AG09309 (cell line): ENCODE measurements around the gene RPGRIP1.

Source experiments
- DNase-seq: peaks from one replicate; pipeline ENCODE4 v3.0.0-alpha.2; 2010; ENCODE audit warnings: low read depth
- H3K4me3 ChIP-seq: 2 replicates; pipeline ENCODE4 v1.5.1; 2011; ENCODE audit warnings: mild to moderate bottlenecking, low read depth, low read length, moderate library complexity; ENCODE audit not compliant: control insufficient read depth
- CTCF ChIP-seq: IDR thresholded peaks from 2 replicates; pipeline ENCODE4 v1.5.1; 2011; ENCODE audit warnings: mild to moderate bottlenecking, low read depth, low read length, inconsistent platforms; ENCODE audit not compliant: insufficient read depth, control insufficient read depth; ENCODE audit errors: missing control alignments

Gene RPGRIP1

GRCh38 chr14:21258005-21258888 lies 21.6 kb upstream of the RPGRIP1 start:
- no peak for TF ChIP-seq CTCF
- DNase-seq: no peak
- no peak overlapping the region for H3K4me3 ChIP-seq

DNA sequence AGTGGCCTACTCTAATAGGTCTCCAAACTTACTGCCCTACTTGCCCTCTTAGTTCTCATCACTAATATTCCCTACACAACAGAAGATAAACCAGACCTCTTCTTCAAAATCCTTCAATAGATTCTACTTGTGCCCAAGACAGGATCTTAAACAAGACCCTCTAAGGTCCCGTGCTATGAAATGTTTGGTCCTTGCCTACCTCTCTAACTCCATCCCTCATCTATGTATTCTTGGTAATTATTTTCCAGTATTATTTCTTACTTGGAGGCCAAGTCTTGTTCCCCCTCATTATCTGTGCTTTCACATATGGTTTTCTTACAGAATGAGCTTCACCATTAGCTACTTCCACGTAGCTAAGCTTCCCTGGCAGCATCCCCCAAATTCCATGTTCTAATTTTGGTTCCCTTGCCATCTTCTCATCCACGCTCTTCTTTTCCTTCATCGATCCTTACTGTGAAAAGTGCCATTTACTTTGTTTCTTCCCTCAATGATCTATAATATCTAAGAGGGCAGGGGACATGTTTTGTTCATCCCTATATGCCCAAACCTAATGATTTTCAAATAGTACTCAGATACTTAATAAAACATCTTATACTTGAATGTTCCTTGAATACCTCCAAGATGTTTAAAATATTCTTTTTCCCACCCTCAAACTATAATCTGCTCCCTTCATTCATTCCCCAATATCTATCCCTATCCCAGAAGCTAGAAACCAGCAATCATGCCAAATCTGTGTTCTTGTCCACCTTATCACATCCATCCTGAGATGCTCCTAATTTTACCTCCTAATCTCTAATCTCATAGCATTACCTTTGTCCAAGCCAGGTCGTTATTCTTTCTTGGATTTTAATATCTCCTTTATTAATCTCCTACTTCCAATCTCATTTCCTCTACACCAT lies 20.7 kb upstream of the RPGRIP1 start:
- H3K4me3 ChIP-seq: no peak overlapping the region
- no peak for DNase-seq
- no peak for TF ChIP-seq CTCF

DNA sequence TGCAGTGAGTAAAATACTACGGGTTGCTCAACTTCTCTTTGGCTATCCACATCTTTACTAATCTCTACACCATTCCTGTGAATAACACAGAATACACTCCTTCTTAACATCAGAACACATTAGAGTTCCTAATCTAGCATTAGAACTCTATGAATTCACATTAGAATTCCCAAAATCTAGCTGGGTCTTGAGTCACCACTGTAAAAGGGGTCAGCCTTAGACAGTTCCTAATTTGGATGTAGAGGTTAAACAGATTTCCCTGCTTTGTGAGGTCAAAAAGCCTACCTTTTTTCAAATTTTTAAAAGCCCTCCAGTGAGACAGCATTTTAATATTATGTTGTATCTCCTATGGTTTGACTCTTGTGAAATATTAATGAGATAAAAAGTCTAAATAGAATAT lies 18.1 kb upstream of the RPGRIP1 start:
- TF ChIP-seq CTCF: no peak
- no peak overlapping the region for H3K4me3 ChIP-seq
- no peak for DNase-seq

GRCh38 chr14:21262410-21262809 lies 17.5 kb upstream of the RPGRIP1 start:
- H3K4me3 ChIP-seq: no peak overlapping the region
- DNase-seq: no peak
- no peak for TF ChIP-seq CTCF

DNA sequence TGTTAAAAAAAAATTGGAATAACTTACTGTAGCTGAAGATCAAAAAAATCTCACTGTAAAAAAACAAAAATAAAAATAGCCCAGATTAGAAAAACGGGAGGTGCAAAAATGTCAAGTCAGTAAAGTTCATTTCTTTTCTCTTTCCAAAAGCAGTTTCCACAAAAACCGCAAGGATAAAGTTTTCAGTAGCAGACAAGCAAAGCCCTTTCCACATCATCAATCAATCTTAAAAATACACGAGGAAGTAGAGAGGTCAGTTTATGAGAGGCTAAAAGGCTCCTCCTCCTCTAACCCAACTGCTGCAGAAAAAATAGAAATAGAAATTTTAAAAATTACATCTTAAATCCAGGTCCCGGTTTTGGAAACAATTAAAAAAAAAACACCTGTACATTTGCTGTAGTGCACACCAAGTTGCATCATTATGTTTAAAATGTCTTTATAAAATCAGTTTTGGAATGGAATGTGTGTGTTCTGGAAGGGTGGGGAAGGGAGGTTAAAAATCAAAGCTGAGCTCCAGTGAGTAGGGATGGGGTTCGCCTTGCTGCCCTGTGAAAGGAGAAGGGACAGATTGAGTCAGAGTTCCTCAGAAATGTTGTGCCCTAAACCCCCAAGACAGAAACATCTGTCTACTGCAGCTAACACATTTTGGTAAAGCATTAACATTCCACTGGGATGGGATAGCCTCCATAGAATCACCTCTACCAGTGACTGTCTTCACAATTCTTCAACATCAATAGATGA lies 16.4 kb upstream of the RPGRIP1 start:
- no peak for DNase-seq
- no peak for TF ChIP-seq CTCF
- H3K4me3 ChIP-seq: peak overlapping the region; percentile 3

- TF ChIP-seq CTCF: no peak
- no peak overlapping the region for H3K4me3 ChIP-seq
- DNase-seq: peak; percentile 55
These were observed 15.7 kb upstream of the RPGRIP1 start for GRCh38 chr14:21264025-21264801.
